Measurements from ENCODE around the gene HTR3C. TPM values are rescaled to one million over a fixed set of nuclear protein-coding genes. Genes with fewer than 3 reads are reported as not detected.
"Not testable (repeated sequence)": the region's sequence is repeated elsewhere in the genome, so short reads cannot be mapped to it uniquely, and the experiment has no call there.

Gene HTR3C
- total RNA-seq, 2 donors from 2014 or later, result not detected

DNA sequence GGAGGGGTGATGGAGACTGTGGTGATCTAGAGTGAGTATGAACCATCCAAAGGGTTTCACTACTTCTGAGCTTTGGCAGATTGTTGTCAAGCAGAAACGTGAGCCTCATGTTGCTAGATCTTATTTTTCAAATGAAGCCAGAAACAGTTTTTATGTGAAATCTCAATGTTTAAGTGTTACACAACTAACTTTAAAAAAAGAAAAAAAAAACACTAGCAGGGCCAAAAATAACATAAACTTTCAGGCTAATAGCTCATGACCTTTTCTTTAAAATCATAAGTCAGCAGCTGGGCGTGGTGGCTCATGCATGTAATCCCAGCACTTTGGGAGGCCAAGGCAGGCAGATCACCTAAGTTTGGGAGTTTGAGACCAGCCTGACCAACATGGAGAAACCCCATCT, 23.4 kb upstream of the HTR3C start:
- no peaks in the 10 kb centered on the region for H3K9me3 ChIP-seq
- no peak overlapping the region for H3K27ac ChIP-seq
- no peaks in the 10 kb centered on the region for H3K36me3 ChIP-seq
- no peak overlapping the region for H3K9ac ChIP-seq (ENCODE audit: low read depth in 2 of 2, low read length in 2 of 2)
- H3K27me3 ChIP-seq, result no peaks in the 10 kb centered on the region
- intact Hi-C loops (cut with DNase I), result no loop called here
- no peaks in the 10 kb centered on the region for H3K4me1 ChIP-seq
- no peak for DNase-seq
- TF ChIP-seq, protein P1, sequence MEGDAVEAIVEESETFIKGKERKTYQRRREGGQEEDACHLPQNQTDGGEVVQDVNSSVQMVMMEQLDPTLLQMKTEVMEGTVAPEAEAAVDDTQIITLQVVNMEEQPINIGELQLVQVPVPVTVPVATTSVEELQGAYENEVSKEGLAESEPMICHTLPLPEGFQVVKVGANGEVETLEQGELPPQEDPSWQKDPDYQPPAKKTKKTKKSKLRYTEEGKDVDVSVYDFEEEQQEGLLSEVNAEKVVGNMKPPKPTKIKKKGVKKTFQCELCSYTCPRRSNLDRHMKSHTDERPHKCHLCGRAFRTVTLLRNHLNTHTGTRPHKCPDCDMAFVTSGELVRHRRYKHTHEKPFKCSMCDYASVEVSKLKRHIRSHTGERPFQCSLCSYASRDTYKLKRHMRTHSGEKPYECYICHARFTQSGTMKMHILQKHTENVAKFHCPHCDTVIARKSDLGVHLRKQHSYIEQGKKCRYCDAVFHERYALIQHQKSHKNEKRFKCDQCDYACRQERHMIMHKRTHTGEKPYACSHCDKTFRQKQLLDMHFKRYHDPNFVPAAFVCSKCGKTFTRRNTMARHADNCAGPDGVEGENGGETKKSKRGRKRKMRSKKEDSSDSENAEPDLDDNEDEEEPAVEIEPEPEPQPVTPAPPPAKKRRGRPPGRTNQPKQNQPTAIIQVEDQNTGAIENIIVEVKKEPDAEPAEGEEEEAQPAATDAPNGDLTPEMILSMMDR (IDR thresholded peaks at IDR 0.05), result no peak
- no peak overlapping the region for H3K4me3 ChIP-seq

DNA sequence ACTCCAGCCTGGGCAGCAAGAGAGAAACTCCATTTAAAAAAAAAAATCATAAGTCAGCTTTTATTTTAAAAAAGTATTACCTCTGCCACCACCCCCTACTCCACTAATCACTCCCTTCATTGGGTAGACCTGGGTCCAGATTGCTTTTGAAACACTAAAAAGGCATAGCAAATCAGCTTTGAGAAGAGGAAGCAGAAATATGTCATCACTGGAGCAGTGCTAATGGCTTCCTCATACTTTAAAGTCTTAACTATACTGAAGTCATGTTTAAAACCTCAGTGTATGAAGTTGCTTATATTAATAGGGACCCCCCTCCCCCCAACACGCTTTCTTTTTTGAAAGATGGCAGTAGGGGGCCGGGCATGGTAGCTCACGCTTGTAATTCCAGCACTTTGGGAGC, 22.3 kb upstream of the HTR3C start:
- Histone ChIP-seq H3K4me1 (no peaks in the 10 kb centered on the region), H3K36me3 (no peaks in the 10 kb centered on the region), H3K9ac (ENCODE audit: low read depth in 2 of 2, low read length in 2 of 2) (no peak overlapping the region), H3K27me3 (no peaks in the 10 kb centered on the region), H3K27ac (no peak overlapping the region), H3K4me3 (no peak overlapping the region), H3K9me3 (no peaks in the 10 kb centered on the region)
- DNase-seq, result no peak
- intact Hi-C loops (cut with DNase I), result no loop called here
- TF ChIP-seq, protein P1 (IDR thresholded peaks at IDR 0.05), result no peak

DNA sequence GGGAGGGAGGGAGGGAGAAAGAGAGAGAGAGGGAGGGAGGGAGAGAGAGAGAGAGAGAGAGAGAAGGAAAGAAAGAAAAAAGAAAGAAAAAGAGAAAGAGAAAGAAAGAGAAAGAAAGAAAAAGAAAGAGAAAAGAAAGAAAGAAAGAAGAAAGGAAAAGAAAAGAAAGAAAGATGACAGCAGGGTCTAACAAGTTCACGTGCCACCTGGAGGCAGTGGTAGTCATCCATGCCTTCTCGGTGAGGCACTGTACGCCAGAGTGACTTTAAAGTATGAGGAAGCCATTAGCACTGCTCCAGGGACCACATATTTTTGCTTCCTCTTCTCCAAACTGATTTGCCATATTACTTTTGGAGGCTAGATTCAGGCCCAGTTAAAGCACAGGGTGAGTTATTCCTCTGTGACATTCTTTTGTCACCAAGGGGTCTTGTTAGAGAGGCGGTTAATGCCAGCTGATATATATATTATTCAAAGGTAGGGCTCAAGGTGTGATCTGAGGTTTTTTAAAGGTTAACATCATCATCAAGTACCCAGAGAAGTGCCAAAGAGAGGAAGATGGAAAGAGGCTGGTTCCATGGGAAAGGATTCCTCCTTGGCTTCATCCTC, 21.6 kb upstream of the HTR3C start, which contains the start of gene HTR3D:
HTR3D (plus strand) TSS at position 556 of the 606 bp plus-strand sequence; CDS start at position 556, 0 bp downstream.
- TF ChIP-seq, protein P1 (IDR thresholded peaks at IDR 0.05), result no peak
- no peak for DNase-seq
- H3K36me3 ChIP-seq, result no peaks in the 10 kb centered on the region
- no peak within 1 kb of the TSS for H3K4me3 ChIP-seq
- intact Hi-C loops (cut with DNase I), result no loop called here
- H3K9ac ChIP-seq (ENCODE audit: low read depth in 2 of 2, low read length in 2 of 2), result no peak within 1 kb of the TSS
- H3K27ac ChIP-seq, result no peak within 1 kb of the TSS
- H3K27me3 ChIP-seq, result no peaks in the 10 kb centered on the region
- no peaks in the 10 kb centered on the region for H3K9me3 ChIP-seq
- H3K4me1 ChIP-seq, result no peaks in the 10 kb centered on the region

DNA sequence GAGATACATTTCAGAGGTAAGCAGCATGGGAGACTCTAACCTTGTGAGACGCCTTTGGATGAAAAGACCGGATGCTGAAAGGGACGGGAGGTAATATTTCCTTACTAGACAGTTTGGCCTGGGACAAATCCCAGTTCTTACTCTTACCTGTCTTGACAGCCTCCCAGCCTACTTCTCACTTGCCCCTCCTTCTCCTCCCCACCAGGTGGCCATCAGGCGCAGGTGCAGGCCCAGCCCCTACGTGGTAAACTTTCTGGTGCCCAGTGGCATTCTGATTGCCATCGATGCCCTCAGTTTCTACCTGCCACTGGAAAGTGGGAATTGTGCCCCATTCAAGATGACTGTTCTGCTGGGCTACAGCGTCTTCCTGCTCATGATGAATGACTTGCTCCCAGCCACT, 15.0 kb upstream of the HTR3C start:
- Histone ChIP-seq H3K9ac (ENCODE audit: low read depth in 2 of 2, low read length in 2 of 2) (no peak overlapping the region), H3K4me1 (no peaks in the 10 kb centered on the region), H3K36me3 (no peaks in the 10 kb centered on the region), H3K27ac (no peak overlapping the region), H3K27me3 (no peaks in the 10 kb centered on the region), H3K4me3 (no peak overlapping the region), H3K9me3 (no peaks in the 10 kb centered on the region)
- intact Hi-C loops (cut with DNase I), result no loop called here
- no peak for DNase-seq
- TF ChIP-seq, protein P1 (IDR thresholded peaks at IDR 0.05), result no peak

DNA sequence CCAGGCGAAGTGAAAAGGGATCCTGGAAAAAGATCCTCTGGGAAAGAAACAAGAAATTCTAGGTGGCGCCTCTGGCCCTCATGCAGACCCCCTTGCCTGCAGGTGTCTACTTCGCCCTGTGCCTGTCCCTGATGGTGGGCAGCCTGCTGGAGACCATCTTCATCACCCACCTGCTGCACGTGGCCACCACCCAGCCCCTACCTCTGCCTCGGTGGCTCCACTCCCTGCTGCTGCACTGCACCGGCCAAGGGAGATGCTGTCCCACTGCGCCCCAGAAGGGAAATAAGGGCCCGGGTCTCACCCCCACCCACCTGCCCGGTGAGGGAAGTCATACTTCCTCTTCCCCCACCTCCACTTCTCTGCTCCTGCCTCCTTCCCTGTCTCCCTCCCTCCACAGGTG, 14.5 kb upstream of the HTR3C start:
- H3K4me1 ChIP-seq; H3K9ac ChIP-seq (ENCODE audit: low read depth in 2 of 2, low read length in 2 of 2); H3K27ac ChIP-seq; DNase-seq; intact Hi-C loops (cut with DNase I); H3K4me3 ChIP-seq; H3K9me3 ChIP-seq; H3K27me3 ChIP-seq; H3K36me3 ChIP-seq: not testable (repeated sequence)

DNA sequence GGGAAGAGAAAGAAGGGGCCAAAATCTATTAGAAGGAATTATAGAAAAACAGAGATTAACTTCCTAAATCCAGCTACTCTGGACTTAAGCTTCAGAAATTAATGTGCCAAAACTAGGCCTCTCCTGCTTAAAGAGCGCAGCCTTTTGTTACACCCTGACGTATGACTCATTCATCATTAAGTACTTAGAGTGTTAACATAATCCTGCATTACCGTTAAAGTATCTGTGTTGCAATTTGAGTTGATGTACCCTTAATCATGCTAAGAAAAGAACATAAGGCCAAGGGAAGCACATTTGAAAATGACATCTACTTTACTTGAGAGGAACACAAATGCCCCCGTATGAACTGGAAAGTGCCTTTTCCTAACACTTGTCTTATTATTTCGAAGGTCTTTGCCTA, 13.4 kb upstream of the HTR3C start:
- H3K4me1 ChIP-seq, result no peaks in the 10 kb centered on the region
- no peaks in the 10 kb centered on the region for H3K27me3 ChIP-seq
- TF ChIP-seq, protein P1 (IDR thresholded peaks at IDR 0.05), result no peak
- H3K27ac ChIP-seq, result no peak overlapping the region
- H3K9me3 ChIP-seq, result no peaks in the 10 kb centered on the region
- intact Hi-C loops (cut with DNase I), result no loop called here
- no peak overlapping the region for H3K9ac ChIP-seq (ENCODE audit: low read depth in 2 of 2, low read length in 2 of 2)
- no peak for DNase-seq
- H3K4me3 ChIP-seq, result no peak overlapping the region
- H3K36me3 ChIP-seq, result no peaks in the 10 kb centered on the region

Data from colonic mucosa (tissue), 4 donors.